ENCODE data around the gene POU6F2. TPM values are rescaled to one million over a fixed set of nuclear protein-coding genes. Genes with fewer than 3 reads are reported as not detected.

POU6F2 gene
- total and polyA plus RNA-seq, 2 of the 4 experiments (the other 2 are of a cell fraction), result not detected

- no TSS peak for BruUV-seq (replicated peaks)
- Histone ChIP-seq H4K5ac (ENCODE audit: low read depth, low read length) (no peak overlapping the region), H3K56ac (ENCODE audit: extremely low read depth, insufficient read depth, low read length) (no peak overlapping the region), H4K8ac (ENCODE audit: low read depth in 2 of 2, low read length in 2 of 2) (no peak overlapping the region), H3K18ac (ENCODE audit: low read depth, low read length) (no peak overlapping the region), H3K23ac (ENCODE audit: low read depth, low read length) (no peak overlapping the region), H3K27ac (ENCODE audit: insufficient read depth, low read length) (no peak overlapping the region), H3K27me3 (ENCODE audit: control insufficient read depth, insufficient read depth, low read length) (peaks cover 1% of the 10 kb centered on the region; the same call in 1 of the 2 replicates), H4K20me1 (ENCODE audit: insufficient read depth, low read length) (no peaks in the 10 kb centered on the region), H3K14ac (replicated peaks; ENCODE audit: low read depth, low read length) (no peak overlapping the region), H2BK20ac (ENCODE audit: low read depth, low read length) (no peak overlapping the region), H3K9ac (ENCODE audit: low read depth, low read length) (no peak overlapping the region), H3K36me3 (ENCODE audit: control insufficient read depth, insufficient read depth, low read length) (no peaks in the 10 kb centered on the region), H3K4me2 (ENCODE audit: low read depth, low read length) (no peak overlapping the region), H2AK5ac (ENCODE audit: low read depth, low read length) (no peak overlapping the region), H2AFZ (replicated peaks; ENCODE audit: low read length, poor library complexity) (no peak overlapping the region), H2AK9ac (replicated peaks; ENCODE audit: low read depth, low read length, poor library complexity) (no peak overlapping the region), H2BK120ac (ENCODE audit: low read depth, low read length) (no peak overlapping the region), H3K4ac (ENCODE audit: low read depth, low read length) (no peak overlapping the region), H4K91ac (ENCODE audit: insufficient read depth, low read depth, low read length) (no peak overlapping the region), H3K4me3 (ENCODE audit: insufficient read depth, low read depth, low read length) (no peak overlapping the region), H2BK5ac (ENCODE audit: low read depth, low read length, poor library complexity, severe bottlenecking) (no peak overlapping the region), H3K4me1 (ENCODE audit: control insufficient read depth, insufficient read depth, low read length) (no peaks in the 10 kb centered on the region), H3K79me1 (ENCODE audit: low read depth in 1 of 2, low read length in 2 of 2) (no peaks in the 10 kb centered on the region), H3K9me3 (ENCODE audit: control insufficient read depth, insufficient read depth, low read length) (no peaks in the 10 kb centered on the region), H2BK15ac (ENCODE audit: low read depth, low read length) (no peak overlapping the region), H3K9me1 (ENCODE audit: insufficient read depth, low read length) (no peaks in the 10 kb centered on the region)
- in situ Hi-C loops (cut with MboI; ENCODE audit: low sequenced_read_pairs) (loop anchor here (25.0 kb wide), 1 partner anchor 522 kb away; no protein-coding TSS in a partner anchor), intact Hi-C loops (cut with micrococcal nuclease) (no loop called here), dilution Hi-C loops (cut with HindIII; ENCODE audit: low sequenced_read_pairs, unreplicated experiment) (no loop called here)
- DNase-seq (no peak), ATAC-seq (ENCODE audit: low read depth) (no peak)
- no CpG with 5 or more reads among the region's 3 CpGs for WGBS, 2 experiments (ENCODE audit: extremely low coverage in 2 of 2, insufficient read length in 1 of 2)
- TF ChIP-seq CEBPB (IDR thresholded peaks at IDR 0.05; ENCODE audit: low read depth, low read length) (no peak), FOS (IDR thresholded peaks at IDR 0.05; ENCODE audit: low read depth, low read length) (no peak)
- CTCF ChIA-PET, result interaction anchor here (0.7 kb wide), 2 partner anchors 11 to 420 kb away, joined by 3 to 7 read pairs; no protein-coding TSS in a partner anchor
- POLR2A ChIA-PET (ENCODE audit: unreplicated experiment), result no interaction called here
These were observed 36.9 kb upstream of the POU6F2 start for GRCh38 chr7:38940774-38941173.

Measured in IMR-90 (cell line).